Measurements from ENCODE around the gene FAM163B.

FAM163B gene

GRCh38 chr9:133602277-133602676 is 6.9 kb downstream of the FAM163B start:
- peaks cover 3% of the 10 kb centered on the region for H3K27me3 ChIP-seq (ENCODE audit: insufficient read depth, low read length)
- H3K4me2 ChIP-seq (ENCODE audit: low read length): no peak overlapping the region
- H3F3A ChIP-seq (ENCODE audit: insufficient read depth, low read length): no peaks in the 10 kb centered on the region
- no peaks in the 10 kb centered on the region for H3K4me1 ChIP-seq (ENCODE audit: insufficient read depth, low read length, severe bottlenecking)
- no peaks in the 10 kb centered on the region for H3K9me2 ChIP-seq (ENCODE audit: low read depth, low read length)
- H3K4me3 ChIP-seq (ENCODE audit: low read depth, low read length, poor library complexity, severe bottlenecking): no peak overlapping the region
- H3K9me3 ChIP-seq (ENCODE audit: low read length): peaks cover 8% of the 10 kb centered on the region
- no peak overlapping the region for H2AFZ ChIP-seq (ENCODE audit: low read length)
- no peaks in the 10 kb centered on the region for H3K36me3 ChIP-seq (ENCODE audit: insufficient read depth, low read length)
- H3K79me2 ChIP-seq (ENCODE audit: insufficient read depth, low read length): no peaks in the 10 kb centered on the region
- H3K27ac ChIP-seq (ENCODE audit: low read depth, low read length, poor library complexity, severe bottlenecking): no peak overlapping the region
- TF ChIP-seq EZH2 (IDR thresholded peaks at IDR 0.05; ENCODE audit: borderline replicate concordance, low read length) (no peak), CTCF (IDR thresholded peaks at IDR 0.05; ENCODE audit: low read length) (no peak)
- H4K20me1 ChIP-seq (ENCODE audit: insufficient read depth, low read length): no peaks in the 10 kb centered on the region
- H3K9ac ChIP-seq (ENCODE audit: low read length): no peak overlapping the region

- no peak overlapping the region for H3K4me3 ChIP-seq (ENCODE audit: low read depth, low read length, poor library complexity, severe bottlenecking)
- TF ChIP-seq CTCF (IDR thresholded peaks at IDR 0.05; ENCODE audit: low read length): no peak
- no peak for TF ChIP-seq EZH2 (IDR thresholded peaks at IDR 0.05; ENCODE audit: borderline replicate concordance, low read length)
These were observed 7.4 kb downstream of the FAM163B start for GRCh38 chr9:133601746-133602145.

GRCh38 chr9:133600739-133601138 is 8.4 kb downstream of the FAM163B start:
- Histone ChIP-seq H3F3A (ENCODE audit: insufficient read depth, low read length) (no peaks in the 10 kb centered on the region), H3K79me2 (ENCODE audit: insufficient read depth, low read length) (no peaks in the 10 kb centered on the region), H3K9me2 (ENCODE audit: low read depth, low read length) (no peaks in the 10 kb centered on the region), H3K4me2 (ENCODE audit: low read length) (no peak overlapping the region), H3K4me3 (ENCODE audit: low read depth, low read length, poor library complexity, severe bottlenecking) (no peak overlapping the region), H3K27ac (ENCODE audit: low read depth, low read length, poor library complexity, severe bottlenecking) (no peak overlapping the region), H3K27me3 (ENCODE audit: insufficient read depth, low read length) (no peaks in the 10 kb centered on the region; the same call in 1 of the 2 replicates), H3K4me1 (ENCODE audit: insufficient read depth, low read length, severe bottlenecking) (no peaks in the 10 kb centered on the region), H3K36me3 (ENCODE audit: insufficient read depth, low read length) (no peaks in the 10 kb centered on the region), H2AFZ (ENCODE audit: low read length) (no peak overlapping the region), H3K9me3 (ENCODE audit: low read length) (peaks cover 11% of the 10 kb centered on the region), H3K9ac (ENCODE audit: low read length) (no peak overlapping the region), H4K20me1 (ENCODE audit: insufficient read depth, low read length) (no peaks in the 10 kb centered on the region)
- TF ChIP-seq CTCF (IDR thresholded peaks at IDR 0.05; ENCODE audit: low read length) (no peak), EZH2 (IDR thresholded peaks at IDR 0.05; ENCODE audit: borderline replicate concordance, low read length) (no peak)

More at GRCh38 chr9:133601746-133602145, 7.4 kb downstream of the FAM163B start:
- Histone ChIP-seq H3K4me2 (ENCODE audit: low read length) (no peak overlapping the region), H2AFZ (ENCODE audit: low read length) (no peak overlapping the region), H3K4me1 (ENCODE audit: insufficient read depth, low read length, severe bottlenecking) (no peaks in the 10 kb centered on the region), H3K9me2 (ENCODE audit: low read depth, low read length) (no peaks in the 10 kb centered on the region), H3K36me3 (ENCODE audit: insufficient read depth, low read length) (no peaks in the 10 kb centered on the region), H3K9me3 (ENCODE audit: low read length) (peaks cover 11% of the 10 kb centered on the region), H3K9ac (ENCODE audit: low read length) (no peak overlapping the region), H3K27me3 (ENCODE audit: insufficient read depth, low read length) (no peaks in the 10 kb centered on the region; the same call in 1 of the 2 replicates), H3K27ac (ENCODE audit: low read depth, low read length, poor library complexity, severe bottlenecking) (no peak overlapping the region), H4K20me1 (ENCODE audit: insufficient read depth, low read length) (no peaks in the 10 kb centered on the region), H3F3A (ENCODE audit: insufficient read depth, low read length) (no peaks in the 10 kb centered on the region), H3K79me2 (ENCODE audit: insufficient read depth, low read length) (no peaks in the 10 kb centered on the region)
